ENCODE measurements around the gene OSBPL9. TPM values are rescaled to one million over a fixed set of nuclear protein-coding genes. Genes with fewer than 3 reads are reported as not detected.
"Not testable (repeated sequence)": the region's sequence is repeated elsewhere in the genome, so short reads cannot be mapped to it uniquely, and the experiment has no call there.

Gene OSBPL9
- total and polyA plus RNA-seq, 2 donors (not counting 1 experiment from before 2014, with no cell fraction given): 23.1 to 59.6 TPM

- Mint-ChIP-seq H3K27ac (no peak overlapping the region), H3K27me3 (no peaks in the 10 kb centered on the region), H3K4me1 (peaks cover 56% of the 10 kb centered on the region), H3K4me3 (no peak overlapping the region), H3K9me3 (ENCODE audit: insufficient read depth) (no peaks in the 10 kb centered on the region)
- Histone ChIP-seq H2AFZ (ENCODE audit: insufficient read depth, low read depth, low read length, poor library complexity, severe bottlenecking) (no peak overlapping the region), H3K4me2 (replicated peaks; ENCODE audit: low read depth, low read length, poor library complexity, severe bottlenecking) (no peak overlapping the region), H3K9ac (ENCODE audit: low read length) (no peak overlapping the region), H3K36me3 (replicated peaks in 1 of 2; ENCODE audit: control extremely low read depth in 1 of 2, control insufficient read depth in 1 of 2, extremely low read depth in 1 of 2, insufficient read depth in 2 of 2, low read length in 1 of 2) (no peaks in the 10 kb centered on the region), H3K9me3 (ENCODE audit: control extremely low read depth in 1 of 3, control insufficient read depth in 2 of 3, insufficient read depth in 1 of 3, low read length in 2 of 3) (no peaks in the 10 kb centered on the region), H3K27me3 (replicated peaks in 1 of 4; ENCODE audit: control extremely low read depth in 1 of 4, control insufficient read depth in 3 of 4, insufficient read depth in 4 of 4, low read length in 3 of 4) (no peaks in the 10 kb centered on the region), H4K20me1 (ENCODE audit: control insufficient read depth, insufficient read depth, low read length, poor library complexity, severe bottlenecking) (peaks cover 28% of the 10 kb centered on the region), H3K4me3 (ENCODE audit: control extremely low read depth in 1 of 5, extremely low read depth in 1 of 5, insufficient read depth in 1 of 5, low read depth in 2 of 5, low read length in 4 of 5) (no peak overlapping the region), H3K4me1 (ENCODE audit: control insufficient read depth in 2 of 2, insufficient read depth in 2 of 2, low read length in 2 of 2) (peaks cover 20% of the 10 kb centered on the region in 2 donors), H3K79me2 (ENCODE audit: control insufficient read depth, insufficient read depth, low read length) (peaks cover 88% of the 10 kb centered on the region), H3K27ac (ENCODE audit: low read length in 2 of 2) (no peak overlapping the region)
- ChIA-PET CTCF (interaction anchor here (1.3 kb wide), 1 partner anchor 36 kb away, joined by 3 read pairs; no protein-coding TSS in a partner anchor), POLR2A (interaction anchor here (0.6 to 0.7 kb wide), 2 partner anchors 161 to 164 kb away, joined by 3 to 16 read pairs; no protein-coding TSS in a partner anchor)
- 100% methylated on average over 3 of the region's 4 CpGs for WGBS (ENCODE audit: insufficient coverage)
- no peak for DNase-seq
- ATAC-seq (ENCODE audit: low read depth): no peak
- TF ChIP-seq CTCF (IDR thresholded peaks at IDR 0.05): no peak
- TF ChIP-seq EZH2 (IDR thresholded peaks at IDR 0.05; ENCODE audit: borderline replicate concordance, insufficient read depth, low read depth, low read length, poor library complexity, severe bottlenecking): no peak
- intact Hi-C loops (cut with micrococcal nuclease): no loop called here
Observed at GRCh38 chr1:51732701-51733425, 116.0 kb downstream of the OSBPL9 start.

GRCh38 chr1:51733426-51733774 lies 116.5 kb downstream of the OSBPL9 start:
- Histone ChIP-seq H4K20me1 (ENCODE audit: control insufficient read depth, insufficient read depth, low read length, poor library complexity, severe bottlenecking) (peaks cover 28% of the 10 kb centered on the region), H3K79me2 (ENCODE audit: control insufficient read depth, insufficient read depth, low read length) (peaks cover 86% of the 10 kb centered on the region), H3K4me1 (ENCODE audit: control insufficient read depth in 2 of 2, insufficient read depth in 2 of 2, low read length in 2 of 2) (peaks cover 19 to 20% of the 10 kb centered on the region in 2 donors)
- H3K27me3 Mint-ChIP-seq; intact Hi-C loops (cut with micrococcal nuclease); DNase-seq; H3K4me3 Mint-ChIP-seq; H3K9ac ChIP-seq (ENCODE audit: low read length); H3K4me2 ChIP-seq (replicated peaks; ENCODE audit: low read depth, low read length, poor library complexity, severe bottlenecking); H3K9me3 Mint-ChIP-seq (ENCODE audit: insufficient read depth); H2AFZ ChIP-seq (ENCODE audit: insufficient read depth, low read depth, low read length, poor library complexity, severe bottlenecking); H3K36me3 ChIP-seq (replicated peaks in 1 of 2; ENCODE audit: control extremely low read depth in 1 of 2, control insufficient read depth in 1 of 2, extremely low read depth in 1 of 2, insufficient read depth in 2 of 2, low read length in 1 of 2); ATAC-seq (ENCODE audit: low read depth); H3K4me3 ChIP-seq (ENCODE audit: control extremely low read depth in 1 of 5, extremely low read depth in 1 of 5, insufficient read depth in 1 of 5, low read depth in 2 of 5, low read length in 4 of 5); H3K27ac Mint-ChIP-seq; H3K27me3 ChIP-seq (replicated peaks in 1 of 4; ENCODE audit: control extremely low read depth in 1 of 4, control insufficient read depth in 3 of 4, insufficient read depth in 4 of 4, low read length in 3 of 4); H3K9me3 ChIP-seq (ENCODE audit: control extremely low read depth in 1 of 3, control insufficient read depth in 2 of 3, insufficient read depth in 1 of 3, low read length in 2 of 3); H3K27ac ChIP-seq (ENCODE audit: low read length in 2 of 2): not testable (repeated sequence)
- CTCF ChIA-PET: interaction anchor here (1.3 kb wide), 1 partner anchor 36 kb away, joined by 3 read pairs; no protein-coding TSS in a partner anchor
- WGBS (ENCODE audit: insufficient coverage): 94% methylated on average over 4 of the region's 7 CpGs
- peaks cover 54% of the 10 kb centered on the region for H3K4me1 Mint-ChIP-seq
- POLR2A ChIA-PET: interaction anchor here (0.6 kb wide), 1 partner anchor 164 kb away, joined by 16 read pairs; no protein-coding TSS in a partner anchor

Data from B cell (primary cell).